Progenitor cell of endocrine pancreas (in vitro differentiated cells): Measurements from ENCODE around the gene S1PR4. TPM values are rescaled to one million over a fixed set of nuclear protein-coding genes. Genes with fewer than 3 reads are reported as not detected.

Experiments
- DNase-seq: peaks from one replicate; pipeline ENCODE4 v3.0.0; 2021; ENCODE audit warnings: low spot score; ENCODE audit not compliant: unreplicated experiment
- H3K27ac Mint-ChIP-seq: 2 replicates; pipeline ENCODE4 v1.8.0; 2021; ENCODE audit warnings: mild to moderate bottlenecking, moderate library complexity, mixed read lengths
- H3K27me3 Mint-ChIP-seq: 2 replicates; pipeline ENCODE4 v1.8.0; 2021; ENCODE audit warnings: mixed read lengths
- H3K36me3 Mint-ChIP-seq: 2 replicates; pipeline ENCODE4 v1.8.0; 2022; ENCODE audit warnings: mixed read lengths; ENCODE audit not compliant: insufficient read depth
- H3K4me1 Mint-ChIP-seq: 2 replicates; pipeline ENCODE4 v1.8.0; 2021; ENCODE audit warnings: low read depth, mixed read lengths
- H3K4me3 Mint-ChIP-seq: 2 replicates; pipeline ENCODE4 v1.8.0; 2021; ENCODE audit warnings: low read depth, mild to moderate bottlenecking, moderate library complexity, mixed read lengths
- H3K9me3 Mint-ChIP-seq: 2 replicates; pipeline ENCODE4 v1.8.0; 2021; ENCODE audit warnings: low read depth, mixed read lengths
- total RNA-seq: library from RNA; stranded (reverse); gene quantifications from 2 replicates; pipeline ENCODE4 v1.2.1, GENCODE V29; 2021
- TF ChIP-seq, protein P1 (sequence below): fragments of 200-600 bp; sonication (generic); IDR thresholded peaks from one replicate; pipeline ENCODE4 v1.5.0; 2021; ENCODE audit warnings: antibody characterized with exemption, mild to moderate bottlenecking; ENCODE audit not compliant: unreplicated experiment

Gene S1PR4
- total RNA-seq, 1 donor from 2014 or later = not detected

GRCh38 chr19:3142292-3142670, 36.3 kb upstream of the S1PR4 start:
- no peak for DNase-seq
- Mint-ChIP-seq H3K4me3 (no peak overlapping the region), H3K4me1 (no peaks in the 10 kb centered on the region), H3K27me3 (no peaks in the 10 kb centered on the region), H3K27ac (no peak overlapping the region), H3K9me3 (peaks cover 6% of the 10 kb centered on the region), H3K36me3 (no peaks in the 10 kb centered on the region)
- TF ChIP-seq, protein P1, sequence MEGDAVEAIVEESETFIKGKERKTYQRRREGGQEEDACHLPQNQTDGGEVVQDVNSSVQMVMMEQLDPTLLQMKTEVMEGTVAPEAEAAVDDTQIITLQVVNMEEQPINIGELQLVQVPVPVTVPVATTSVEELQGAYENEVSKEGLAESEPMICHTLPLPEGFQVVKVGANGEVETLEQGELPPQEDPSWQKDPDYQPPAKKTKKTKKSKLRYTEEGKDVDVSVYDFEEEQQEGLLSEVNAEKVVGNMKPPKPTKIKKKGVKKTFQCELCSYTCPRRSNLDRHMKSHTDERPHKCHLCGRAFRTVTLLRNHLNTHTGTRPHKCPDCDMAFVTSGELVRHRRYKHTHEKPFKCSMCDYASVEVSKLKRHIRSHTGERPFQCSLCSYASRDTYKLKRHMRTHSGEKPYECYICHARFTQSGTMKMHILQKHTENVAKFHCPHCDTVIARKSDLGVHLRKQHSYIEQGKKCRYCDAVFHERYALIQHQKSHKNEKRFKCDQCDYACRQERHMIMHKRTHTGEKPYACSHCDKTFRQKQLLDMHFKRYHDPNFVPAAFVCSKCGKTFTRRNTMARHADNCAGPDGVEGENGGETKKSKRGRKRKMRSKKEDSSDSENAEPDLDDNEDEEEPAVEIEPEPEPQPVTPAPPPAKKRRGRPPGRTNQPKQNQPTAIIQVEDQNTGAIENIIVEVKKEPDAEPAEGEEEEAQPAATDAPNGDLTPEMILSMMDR = no peak

GRCh38 chr19:3142781-3143337, 35.7 kb upstream of the S1PR4 start:
- H3K36me3 Mint-ChIP-seq = no peaks in the 10 kb centered on the region
- peaks cover 6% of the 10 kb centered on the region for H3K9me3 Mint-ChIP-seq
- no peaks in the 10 kb centered on the region for H3K4me1 Mint-ChIP-seq
- H3K27ac Mint-ChIP-seq = no peak overlapping the region
- H3K4me3 Mint-ChIP-seq = no peak overlapping the region
- TF ChIP-seq, protein P1 = no peak
- no peaks in the 10 kb centered on the region for H3K27me3 Mint-ChIP-seq
- no peak for DNase-seq

- Mint-ChIP-seq H3K27me3 (peaks cover 10% of the 10 kb centered on the region), H3K36me3 (no peaks in the 10 kb centered on the region), H3K9me3 (no peaks in the 10 kb centered on the region), H3K27ac (no peak overlapping the region), H3K4me1 (no peaks in the 10 kb centered on the region), H3K4me3 (no peak overlapping the region)
- TF ChIP-seq, protein P1 = no peak
- DNase-seq = no peak
Observed at GRCh38 chr19:3145909-3146676, 32.5 kb upstream of the S1PR4 start.

GRCh38 chr19:3146677-3147100, 31.9 kb upstream of the S1PR4 start:
- Mint-ChIP-seq H3K27me3 (peaks cover 10% of the 10 kb centered on the region), H3K4me1 (no peaks in the 10 kb centered on the region), H3K4me3 (no peak overlapping the region), H3K27ac (no peak overlapping the region), H3K9me3 (no peaks in the 10 kb centered on the region), H3K36me3 (no peaks in the 10 kb centered on the region)
- TF ChIP-seq, protein P1 = peak; percentile 63
- DNase-seq = peak; percentile 43

DNA sequence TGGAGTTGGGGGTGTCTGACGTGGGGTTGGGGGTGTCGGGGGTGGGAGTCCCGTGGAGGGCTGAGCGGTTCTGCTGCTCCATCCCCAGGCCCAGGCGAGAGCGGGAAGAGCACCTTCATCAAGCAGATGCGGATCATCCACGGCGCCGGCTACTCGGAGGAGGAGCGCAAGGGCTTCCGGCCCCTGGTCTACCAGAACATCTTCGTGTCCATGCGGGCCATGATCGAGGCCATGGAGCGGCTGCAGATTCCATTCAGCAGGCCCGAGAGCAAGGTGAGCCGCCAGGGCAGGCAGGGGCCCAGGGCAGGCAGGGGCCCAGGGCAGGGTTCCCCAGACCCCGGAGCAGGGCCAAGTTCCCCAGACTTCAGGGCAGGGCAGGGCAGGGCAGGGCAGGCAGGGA, 30.1 kb upstream of the S1PR4 start:
- TF ChIP-seq, protein P1 = no peak
- no peak overlapping the region for H3K4me3 Mint-ChIP-seq
- no peak for DNase-seq
- H3K27ac Mint-ChIP-seq = no peak overlapping the region
- H3K4me1 Mint-ChIP-seq = no peaks in the 10 kb centered on the region
- peaks cover 10% of the 10 kb centered on the region for H3K27me3 Mint-ChIP-seq
- H3K36me3 Mint-ChIP-seq = no peaks in the 10 kb centered on the region
- H3K9me3 Mint-ChIP-seq = no peaks in the 10 kb centered on the region
